NCI-H345 treated with DMSO at 0.1 percent for 48 hours (cell line): ENCODE data around the gene ADAMTS3.
A peak's percentile ranks its signal among the peaks of the same experiment; 100 is the strongest.

Experiments used
- DNase-seq: peaks from one replicate; lab custom pipeline; 2025; ENCODE audit not compliant: unreplicated experiment; lab: John Stamatoyannopoulos, UW

Gene ADAMTS3

DNA sequence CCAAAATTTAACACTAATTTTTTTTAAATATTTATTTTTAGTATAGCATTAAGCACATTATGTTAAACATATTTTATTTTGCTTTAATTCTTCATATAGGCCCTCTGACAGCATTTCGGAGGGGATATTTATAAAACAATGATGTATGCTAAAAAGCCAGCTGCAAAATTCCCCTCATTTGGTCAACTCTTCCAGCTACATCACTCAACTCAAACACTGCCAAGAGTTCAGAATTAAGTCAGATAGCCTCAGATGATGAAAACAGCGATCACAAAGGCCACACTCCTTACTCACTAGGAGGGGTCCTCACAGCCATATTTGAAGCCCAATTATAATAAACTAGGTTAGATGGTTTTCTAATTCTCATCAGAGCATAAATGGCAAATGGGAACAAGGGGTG lies 146.6 kb downstream of the ADAMTS3 start:
- no peak for DNase-seq

DNA sequence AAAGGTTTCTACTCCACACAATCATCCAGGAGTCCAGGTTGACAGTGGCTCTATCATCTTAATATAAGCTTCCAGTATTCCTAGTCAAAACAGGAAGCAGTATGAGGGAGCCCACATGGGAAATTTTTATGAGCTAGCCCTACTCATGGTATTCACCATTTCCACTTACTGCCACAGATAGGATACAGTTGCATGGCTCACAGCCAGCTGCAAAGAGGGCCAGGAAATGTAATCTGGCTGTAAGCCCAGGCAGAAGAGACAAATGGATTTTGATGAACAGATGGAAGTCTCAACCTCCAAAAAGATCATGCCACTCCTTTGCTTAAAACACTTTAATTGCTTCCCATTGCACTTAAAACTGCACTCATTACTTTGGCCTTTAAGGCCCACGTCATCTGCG lies 150.6 kb downstream of the ADAMTS3 start:
- DNase-seq, result peak; percentile 48

DNA sequence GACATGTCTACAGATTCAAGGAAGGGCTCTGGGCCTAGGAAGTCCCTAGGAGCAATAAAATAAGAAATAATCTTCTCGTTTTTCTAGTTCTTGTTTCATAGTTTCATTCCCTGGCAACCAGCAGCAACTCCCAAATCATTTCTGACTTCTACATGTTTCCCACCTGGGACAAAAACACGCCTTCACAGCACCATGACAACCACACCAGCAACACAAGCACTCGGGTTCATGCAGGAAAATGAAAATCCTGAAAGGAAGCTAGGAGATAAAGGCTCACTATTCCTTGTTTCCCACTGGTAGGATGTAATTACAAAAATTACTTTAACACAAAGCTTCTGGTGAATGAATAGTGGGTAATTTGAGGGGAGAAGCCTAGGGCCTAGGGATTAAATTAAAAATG lies 158.9 kb downstream of the ADAMTS3 start:
- DNase-seq, result no peak

DNA sequence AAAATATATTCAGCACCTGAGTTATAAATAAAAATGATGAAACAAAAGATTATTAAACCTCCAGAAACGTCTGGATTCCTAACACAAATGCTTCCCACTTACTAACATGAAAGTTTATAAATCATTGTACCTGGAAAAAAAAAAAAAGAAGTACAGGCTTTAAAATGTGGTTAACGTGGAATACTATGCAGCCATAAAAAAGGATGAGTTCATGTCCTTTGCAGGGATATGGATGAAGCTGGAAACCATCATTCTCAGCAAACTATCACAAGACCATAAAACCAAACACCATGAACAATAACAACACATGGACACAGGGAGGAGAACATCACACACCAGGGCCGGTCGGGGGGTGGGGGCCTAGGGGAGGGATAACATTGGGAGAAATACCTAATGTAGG lies 160.5 kb downstream of the ADAMTS3 start:
- DNase-seq, result no peak

DNA sequence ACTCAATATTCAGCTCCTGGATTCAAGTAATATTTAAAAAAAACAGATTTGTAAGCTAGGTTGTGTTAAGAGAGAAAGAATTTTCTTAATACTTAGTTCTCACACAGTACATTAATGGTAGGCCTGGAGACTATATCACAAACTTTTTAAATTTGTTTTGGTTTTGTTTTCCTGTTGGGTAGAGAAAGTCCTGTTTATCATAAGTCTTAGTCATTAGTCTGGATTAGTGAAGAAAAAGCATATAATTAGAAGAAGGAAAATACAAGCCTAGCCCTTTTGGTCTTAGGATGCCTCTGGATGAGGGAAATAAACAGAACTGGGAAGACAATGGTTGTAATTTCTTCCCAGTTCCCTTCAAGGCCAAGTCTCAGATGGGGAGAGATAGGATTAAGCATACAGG lies 163.6 kb downstream of the ADAMTS3 start:
- no peak for DNase-seq

DNA sequence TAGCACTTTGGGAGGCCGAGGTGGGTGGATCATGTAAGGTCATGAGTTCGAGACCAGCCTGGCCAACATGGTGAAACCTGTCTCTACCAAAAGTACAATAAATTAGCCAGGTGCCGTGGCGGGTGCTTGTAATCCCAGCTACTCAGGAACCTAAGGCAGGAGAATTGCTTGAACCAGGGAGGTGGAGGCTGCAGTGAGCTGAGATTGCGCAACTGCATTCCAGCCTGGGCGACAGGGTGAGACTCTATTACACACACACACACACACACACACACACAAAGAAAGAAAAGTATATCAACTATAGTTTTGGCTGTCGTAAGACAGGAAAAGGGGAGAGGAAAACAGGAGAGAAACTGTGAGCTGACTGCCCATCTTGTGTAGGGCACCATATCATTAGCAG lies 171.7 kb downstream of the ADAMTS3 start:
- no peak for DNase-seq

DNA sequence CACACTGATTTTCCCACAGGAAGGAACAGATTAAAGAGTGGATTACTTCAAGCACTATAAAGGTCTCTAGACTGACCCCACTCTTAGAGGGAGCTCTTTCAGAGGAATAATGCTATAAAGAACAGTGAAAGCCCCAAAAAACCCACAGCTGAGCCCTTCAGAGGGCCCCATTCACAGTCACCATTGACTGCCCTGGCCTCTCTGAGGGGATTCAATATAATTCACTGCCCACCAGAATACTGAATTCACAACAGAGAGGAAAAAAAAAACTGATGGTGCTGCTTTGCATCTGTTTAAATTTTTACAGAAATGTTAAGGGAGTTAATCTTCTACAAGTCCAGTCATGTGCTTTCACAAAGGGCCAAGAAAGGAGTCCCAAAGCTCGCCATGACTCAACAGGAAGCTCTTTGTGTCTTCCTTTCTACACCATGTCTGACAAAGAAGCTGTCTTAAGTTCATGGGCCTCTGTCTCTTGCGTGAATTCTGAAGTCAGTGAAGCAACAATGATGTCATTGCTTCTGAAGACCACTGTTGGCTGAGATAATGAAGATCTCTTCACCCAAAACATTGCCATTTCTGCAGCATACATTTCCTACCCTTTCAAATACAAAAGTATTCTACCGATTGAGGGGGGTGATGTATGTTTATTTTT lies 174.9 kb downstream of the ADAMTS3 start:
- no peak for DNase-seq

DNA sequence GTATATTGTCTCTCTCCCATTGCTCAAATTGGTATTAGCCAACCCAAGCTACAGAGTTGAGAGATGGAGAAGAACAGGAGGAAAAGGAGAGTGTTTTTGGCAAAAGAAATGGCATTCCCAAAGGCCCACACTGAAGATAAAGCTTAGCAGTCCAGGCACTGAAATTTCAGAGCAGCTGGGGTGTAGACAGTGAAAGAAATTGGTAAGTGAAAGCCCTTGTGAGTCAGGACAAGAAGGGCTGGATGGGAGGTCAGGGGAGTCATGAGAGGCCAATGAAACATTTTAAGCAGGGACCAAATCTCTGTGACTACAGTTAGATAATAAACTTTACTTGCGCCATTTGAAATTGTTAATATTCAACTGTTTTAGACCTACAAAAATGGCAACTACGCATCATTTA lies 177.7 kb downstream of the ADAMTS3 start:
- no peak for DNase-seq

DNA sequence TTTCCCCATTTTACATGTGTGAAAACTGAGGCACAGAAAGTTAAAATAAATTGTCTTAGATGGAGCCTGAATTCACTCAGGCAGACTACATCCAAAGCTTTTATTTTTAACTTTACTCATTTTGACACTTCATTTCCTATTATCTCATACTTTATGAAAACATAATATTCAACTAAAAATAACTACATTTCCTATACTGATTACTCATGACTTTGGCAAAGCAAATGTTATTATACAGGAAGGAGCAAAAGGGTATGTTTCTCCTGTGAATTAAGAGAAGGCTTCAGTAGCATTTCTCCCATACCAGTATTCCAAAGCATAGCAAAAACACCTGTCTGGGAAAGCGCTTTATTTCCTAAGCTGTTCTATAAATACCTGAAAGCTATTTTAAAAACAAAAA lies 178.6 kb downstream of the ADAMTS3 start:
- no peak for DNase-seq

DNA sequence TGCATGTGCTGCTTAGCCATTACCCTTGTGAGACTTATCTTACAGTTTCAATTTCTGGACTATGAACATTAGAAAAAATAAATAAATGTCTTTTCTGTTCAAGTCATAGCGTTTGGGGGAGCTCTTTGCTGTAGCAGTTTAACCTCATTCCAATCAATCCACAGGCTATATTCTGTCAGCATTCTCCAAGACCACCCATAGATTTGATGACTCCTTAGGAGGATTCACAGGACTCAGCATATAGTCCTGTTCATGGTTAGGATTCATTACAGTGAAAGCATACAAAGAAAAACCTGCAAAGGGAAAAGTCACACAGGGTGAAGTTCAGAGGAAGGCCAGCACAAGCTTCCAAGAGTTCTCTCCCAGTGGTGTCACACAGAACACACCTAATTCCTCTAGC lies 180.5 kb downstream of the ADAMTS3 start:
- DNase-seq, result no peak

DNA sequence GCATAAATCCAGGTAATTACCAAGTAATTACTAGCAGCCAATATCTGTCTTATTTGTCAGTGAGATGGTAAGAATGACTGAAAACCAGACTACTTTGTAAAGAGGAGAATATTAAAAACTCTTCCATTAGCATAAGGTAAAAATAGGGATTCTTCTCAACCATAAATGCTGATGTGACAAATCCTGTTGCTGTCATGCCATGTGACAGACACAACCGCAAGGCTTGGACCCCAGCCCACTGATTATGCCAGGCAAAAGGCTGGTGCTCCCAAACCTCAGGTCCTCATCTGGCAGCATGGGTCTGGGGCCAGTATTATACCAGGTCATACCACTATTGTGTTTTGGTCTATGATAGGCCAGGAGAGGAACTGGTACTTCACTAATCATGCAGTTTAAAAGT lies 181.1 kb downstream of the ADAMTS3 start:
- no peak for DNase-seq

DNA sequence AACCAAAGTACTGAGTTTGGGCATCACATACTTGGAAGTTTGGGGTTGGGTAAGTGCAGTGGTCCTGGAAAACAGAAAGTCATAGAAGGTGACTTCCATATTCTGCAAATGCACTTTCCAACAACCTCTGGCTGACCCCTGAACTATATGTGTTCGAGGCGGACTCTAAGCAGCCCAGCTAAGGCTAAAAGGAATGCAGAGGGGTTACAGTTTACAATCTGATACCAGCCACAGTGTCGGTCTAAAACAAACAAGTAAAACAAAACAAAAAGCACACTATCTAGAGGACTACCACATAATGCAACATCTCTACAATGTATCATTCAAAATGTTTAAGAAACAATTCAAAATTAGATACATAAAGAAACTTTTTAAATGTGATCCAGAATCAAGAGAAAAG lies 185.6 kb downstream of the ADAMTS3 start:
- no peak for DNase-seq

DNA sequence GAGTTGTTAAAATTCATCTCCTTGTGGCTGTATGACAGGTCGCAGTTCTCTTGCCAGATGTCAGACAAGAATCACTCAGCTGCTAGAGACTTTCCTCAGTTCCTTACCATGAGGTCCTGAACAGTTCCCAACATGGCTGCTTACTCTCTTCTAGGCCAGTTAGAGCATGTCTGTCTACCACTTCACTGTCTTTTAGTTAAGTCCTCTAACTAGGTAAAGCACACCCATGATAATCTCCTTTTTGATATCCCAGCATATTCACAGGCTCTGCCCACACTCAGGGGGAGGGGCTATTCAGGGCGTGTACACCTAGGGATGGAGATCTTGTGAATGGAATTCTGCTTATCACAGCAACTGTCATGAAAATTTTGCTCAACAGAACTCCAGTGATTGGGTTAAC lies 190.1 kb downstream of the ADAMTS3 start:
- DNase-seq, result no peak

DNA sequence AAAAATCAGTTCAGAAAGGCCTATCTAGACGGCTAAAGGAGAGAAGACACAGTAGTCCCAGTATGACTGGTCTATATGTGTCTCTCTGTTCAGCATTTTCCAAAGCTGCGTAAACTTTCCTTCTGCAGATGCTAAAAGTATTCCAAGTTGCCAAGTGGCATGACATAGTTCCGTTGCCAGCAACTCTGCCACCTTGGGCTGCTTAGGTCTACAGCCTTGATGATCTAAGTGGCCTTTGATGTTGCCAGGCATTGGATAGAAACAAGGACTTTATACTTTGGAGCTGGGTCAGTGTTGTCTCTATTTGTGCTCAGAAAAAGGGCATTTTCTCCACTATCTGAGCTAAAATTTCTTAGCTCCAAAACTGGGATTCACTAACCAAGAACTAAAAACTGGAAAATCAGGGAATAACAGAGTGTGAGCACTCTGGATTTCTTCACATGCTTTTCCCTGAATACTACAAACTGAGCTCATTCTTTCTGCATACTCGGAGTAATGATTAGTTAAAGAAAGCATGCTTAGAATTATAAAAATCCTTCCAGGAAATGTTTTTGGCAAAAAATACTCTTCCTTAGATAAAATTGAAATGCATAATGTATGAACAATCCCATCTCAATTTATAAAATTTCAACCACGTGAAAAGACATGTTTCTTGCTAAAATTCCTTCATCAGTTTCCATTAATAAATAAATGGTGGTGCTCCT lies 191.4 kb downstream of the ADAMTS3 start:
- no peak for DNase-seq

DNA sequence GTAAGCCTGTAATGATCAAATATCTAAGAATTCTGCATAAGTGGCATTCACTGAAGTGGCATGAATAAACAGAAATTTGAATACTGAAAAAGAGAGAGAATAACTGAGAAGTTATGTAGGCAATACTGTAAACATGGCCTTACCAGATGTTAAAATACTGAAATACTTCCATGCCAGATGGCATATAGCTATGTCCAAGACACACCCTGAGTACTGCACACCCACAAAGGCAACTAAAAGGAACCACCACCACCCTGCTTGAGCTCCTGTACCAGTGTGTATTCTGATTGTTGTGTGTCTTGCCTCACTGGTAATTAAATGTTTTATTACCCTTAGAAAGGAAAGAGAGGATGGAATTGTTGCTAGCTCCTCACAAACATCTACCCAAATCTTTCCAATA lies 192.1 kb downstream of the ADAMTS3 start:
- DNase-seq, result no peak

DNA sequence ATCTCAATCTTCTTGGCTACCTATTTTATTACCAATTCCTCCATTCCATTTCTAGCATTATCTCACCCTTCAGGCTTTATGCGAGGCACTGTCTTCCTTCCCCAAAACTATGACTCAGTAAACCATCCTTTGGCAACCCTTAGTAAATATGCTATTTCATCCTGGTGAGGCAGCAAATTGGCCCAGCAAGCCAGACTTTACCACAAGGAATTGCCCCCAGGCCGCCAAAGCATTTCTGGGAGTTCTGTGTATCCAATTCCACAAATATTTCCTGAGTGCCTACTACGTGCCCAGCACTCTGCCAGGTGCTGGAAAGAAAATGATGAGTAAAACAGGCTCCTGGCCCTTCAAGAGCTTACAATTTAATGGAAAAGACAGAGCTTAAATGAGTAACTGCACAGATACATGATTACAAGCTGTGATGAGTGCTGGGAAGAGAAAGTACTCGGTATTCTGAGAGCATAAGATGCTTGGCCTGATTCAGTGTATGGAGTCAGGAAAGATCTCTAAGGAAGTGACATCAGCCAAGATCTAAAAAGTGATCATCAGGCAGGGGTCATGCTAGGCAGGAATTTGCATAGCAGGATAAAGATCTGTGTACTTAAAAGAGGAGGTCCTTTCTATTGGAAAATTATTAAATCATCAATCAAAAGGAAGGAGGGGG lies 193.8 kb downstream of the ADAMTS3 start:
- no peak for DNase-seq

DNA sequence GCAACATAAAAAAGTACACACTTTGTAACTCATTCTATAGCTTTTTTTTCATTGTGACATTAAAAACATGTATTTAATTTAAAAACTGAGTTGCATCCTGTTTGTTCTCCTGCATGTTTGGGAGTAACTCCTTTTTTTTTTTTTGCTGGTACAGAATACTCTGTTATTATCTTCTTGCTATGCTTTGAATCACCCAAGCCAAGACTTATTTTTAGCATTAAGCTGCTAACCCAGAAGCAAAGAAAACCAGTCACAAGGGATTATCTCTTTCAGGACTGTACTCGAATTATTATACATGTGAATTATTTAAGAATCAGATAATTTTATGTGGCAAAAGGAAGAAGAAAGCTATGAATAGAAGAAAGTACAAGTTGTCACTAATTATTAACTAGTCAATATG lies 194.9 kb downstream of the ADAMTS3 start:
- DNase-seq, result no peak

DNA sequence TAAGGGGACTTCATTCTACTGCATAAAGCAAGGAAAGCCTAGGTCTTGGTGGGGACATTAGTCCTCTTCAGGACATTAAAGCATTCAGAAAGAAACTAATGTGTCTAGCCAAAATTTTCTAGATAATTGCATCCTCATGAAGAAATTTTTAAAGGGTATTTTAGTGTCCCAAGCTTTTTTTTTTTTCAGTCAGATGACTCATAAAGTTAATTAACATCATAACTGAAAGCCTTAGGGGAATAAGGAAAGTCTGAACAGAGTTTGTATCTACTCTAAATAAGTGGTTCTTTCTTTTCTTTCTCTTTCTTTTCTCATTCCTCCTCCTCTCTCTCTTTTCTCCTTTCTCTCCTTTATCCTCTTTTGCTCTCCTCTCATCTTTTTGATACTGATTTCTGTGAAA lies 202.4 kb downstream of the ADAMTS3 start:
- no peak for DNase-seq

DNA sequence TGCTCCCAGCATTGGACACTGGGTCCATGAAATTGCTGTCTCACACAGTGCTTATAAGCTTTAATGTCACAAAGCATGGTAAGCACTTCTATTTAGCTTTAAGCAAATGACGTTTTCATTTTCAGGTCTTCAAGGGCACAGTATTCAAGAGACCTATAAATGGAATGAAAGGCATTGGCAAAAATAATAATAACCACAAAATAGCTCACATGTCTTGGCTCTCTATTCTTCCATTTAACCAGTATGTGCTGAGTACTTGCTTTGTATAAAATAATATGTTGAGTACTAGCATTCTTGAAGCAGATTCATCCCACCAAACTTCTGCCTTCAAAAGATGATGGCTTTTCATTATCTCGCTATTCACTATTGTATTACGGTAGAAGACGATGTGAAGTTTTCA lies 203.0 kb downstream of the ADAMTS3 start:
- no peak for DNase-seq

DNA sequence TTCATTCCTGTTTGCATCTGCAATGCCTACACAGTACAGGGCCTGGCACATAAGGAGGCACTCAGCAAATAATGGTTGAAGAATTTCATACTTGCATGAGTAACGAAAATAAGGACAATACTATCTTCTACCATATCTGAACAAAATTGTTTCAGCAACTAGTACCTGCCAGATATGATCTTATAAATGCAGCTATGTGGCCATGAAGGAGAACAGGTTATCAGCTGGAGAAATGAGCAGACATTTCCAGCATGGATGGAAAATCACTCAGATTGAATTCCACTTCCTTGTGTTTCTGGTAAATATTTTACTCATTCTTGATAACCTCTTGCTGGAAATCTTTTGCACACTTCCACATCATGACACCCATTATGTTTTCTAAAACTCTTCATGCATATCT lies 204.0 kb downstream of the ADAMTS3 start:
- no peak for DNase-seq

DNA sequence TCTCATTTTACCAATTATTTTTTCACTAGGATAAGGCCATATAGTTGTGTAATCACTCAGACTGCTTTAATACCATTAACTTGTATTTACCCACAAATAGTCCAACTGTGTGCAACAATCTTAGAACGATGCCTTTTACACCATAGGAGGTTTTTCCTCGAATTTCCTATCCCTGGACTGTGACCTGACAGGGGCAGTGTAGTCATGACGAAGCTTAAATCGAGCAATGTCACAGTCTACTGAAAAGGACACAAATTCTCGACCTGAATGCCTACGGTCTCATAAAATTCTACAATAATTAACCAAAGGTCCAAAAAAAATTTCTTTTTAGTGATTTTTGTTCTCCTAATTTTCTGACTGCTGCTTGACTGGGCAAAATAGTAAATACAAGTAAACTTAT lies 208.9 kb downstream of the ADAMTS3 start:
- DNase-seq, result no peak

DNA sequence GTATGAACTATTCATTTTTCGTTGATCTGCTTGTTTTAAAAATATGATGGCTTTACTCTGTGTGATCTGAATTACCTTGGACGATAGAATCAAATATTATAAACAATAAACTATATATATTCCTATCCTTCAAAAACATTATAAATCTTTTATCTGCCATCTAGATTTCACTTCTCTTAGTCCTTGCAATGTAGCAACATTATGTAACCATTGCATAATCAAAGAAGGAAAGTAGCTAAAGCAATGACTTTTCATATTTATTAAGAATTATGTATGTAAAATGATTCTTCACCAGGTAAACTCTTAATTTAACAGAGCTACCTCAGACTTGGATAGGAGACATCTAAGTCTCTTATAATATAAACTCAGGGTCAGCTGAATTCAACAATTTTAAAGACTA lies 210.5 kb downstream of the ADAMTS3 start:
- no peak for DNase-seq

DNA sequence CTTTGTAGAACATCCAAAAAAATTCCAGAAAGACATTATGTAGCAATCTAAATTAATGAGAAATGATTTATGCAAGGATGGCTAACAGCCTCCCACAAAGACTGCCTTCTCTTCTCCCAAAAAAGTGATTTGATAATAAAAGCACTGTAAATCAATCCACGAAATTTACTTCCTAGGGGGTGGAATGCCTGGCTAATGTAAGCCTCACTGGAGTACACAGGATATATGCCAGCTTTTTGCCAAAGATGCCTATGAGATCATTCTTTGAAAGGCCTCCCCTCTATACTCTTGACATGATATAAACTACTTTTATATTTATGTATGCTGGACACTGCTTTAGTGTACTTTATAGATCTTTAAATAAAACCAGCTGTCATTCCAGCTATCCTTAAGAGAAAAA lies 211.1 kb downstream of the ADAMTS3 start:
- DNase-seq, result no peak
